ENCODE data around the gene ANGPT4. TPM values are rescaled to one million over a fixed set of nuclear protein-coding genes. Genes with fewer than 3 reads are reported as not detected.

The ANGPT4 gene
- total and polyA plus RNA-seq, 2 of the 8 experiments (the other 6 are each of a cell fraction or from before 2014, with no cell fraction given) = 0.07 to 0.33 TPM

- no CpG with 5 or more reads among the region's 5 CpGs for WGBS, 2 experiments (ENCODE audit: extremely low coverage in 1 of 2, insufficient coverage in 1 of 2, insufficient read length in 1 of 2, insufficient replicate concordance in 2 of 2, low coverage in 1 of 2, low lambda C conversion rate in 2 of 2, missing lambda C conversion rate in 1 of 2)
- CTCF ChIA-PET (ENCODE audit: partially characterized antibody) = interaction anchor here (1.0 to 4.2 kb wide), 8 partner anchors 9 to 70 kb away, joined by 3 to 36 read pairs (median 4); no protein-coding TSS in a partner anchor
- TF ChIP-seq MAFK (IDR thresholded peaks at IDR 0.05; ENCODE audit: low read depth, low read length) (no peak), YY1 (IDR thresholded peaks at IDR 0.05; ENCODE audit: low read depth, low read length) (no peak), BACH1 (IDR thresholded peaks at IDR 0.05; ENCODE audit: low read length) (no peak), HDAC2 (IDR thresholded peaks at IDR 0.05; ENCODE audit: borderline replicate concordance in 1 of 2, low read depth in 2 of 2, low read length in 2 of 2) (no peak), GABPA (IDR thresholded peaks at IDR 0.05; ENCODE audit: borderline replicate concordance, insufficient read depth, low read length) (no peak), ATF2 (IDR thresholded peaks at IDR 0.05; ENCODE audit: low read length) (no peak)
- TF ChIP-seq, protein P1, sequence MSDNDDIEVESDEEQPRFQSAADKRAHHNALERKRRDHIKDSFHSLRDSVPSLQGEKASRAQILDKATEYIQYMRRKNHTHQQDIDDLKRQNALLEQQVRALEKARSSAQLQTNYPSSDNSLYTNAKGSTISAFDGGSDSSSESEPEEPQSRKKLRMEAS (IDR thresholded peaks at IDR 0.05) = no peak
Measured at GRCh38 chr20:916825-917224, 691 bp upstream of the ANGPT4 start.

More at GRCh38 chr20:916825-917224, 691 bp upstream of the ANGPT4 start:
- no peak for DNase-seq (ENCODE audit: low read depth in 1 of 2, low spot score in 2 of 2)
- Histone ChIP-seq H3K23ac (ENCODE audit: insufficient read length) (no peak overlapping the region), H3K27ac (ENCODE audit: low read depth, low read length) (no peak overlapping the region), H2BK15ac (ENCODE audit: low read length) (no peak overlapping the region), H4K8ac (ENCODE audit: extremely low read depth, insufficient read depth, low read length) (no peak overlapping the region; the same call in 1 of the 2 replicates), H2AFZ (ENCODE audit: low read length) (peak overlapping the region; percentile 49; the same call in 1 of the 2 replicates), H3K23me2 (ENCODE audit: low read depth, low read length) (no peaks in the 10 kb centered on the region; the same call in 1 of the 2 replicates), H2AK5ac (ENCODE audit: low read depth, low read length) (no peak overlapping the region), H3K18ac (ENCODE audit: extremely low read depth, low read length) (no peak overlapping the region), H3K79me1 (ENCODE audit: low read depth, low read length) (no peaks in the 10 kb centered on the region), H3K14ac (ENCODE audit: insufficient read length) (no peak overlapping the region), H2BK120ac (replicated peaks; ENCODE audit: low read depth, low read length) (no peak overlapping the region), H3K4me2 (ENCODE audit: insufficient read depth in 1 of 2, low read depth in 2 of 2, low read length in 2 of 2) (peak overlapping the region; percentile 57 to 58; a peak in 2 of 4 replicates), H4K5ac (ENCODE audit: insufficient read length, low read depth, low read length) (no peak overlapping the region), H3K9me3 (ENCODE audit: insufficient read depth in 2 of 2, low read depth in 1 of 2, low read length in 1 of 2) (no peaks in the 10 kb centered on the region), H4K91ac (replicated peaks; ENCODE audit: insufficient read length, low read length) (no peak overlapping the region), H3K27me3 (replicated peaks in 1 of 4; ENCODE audit: control insufficient read depth in 3 of 4, extremely low read depth in 1 of 4, insufficient read depth in 3 of 4, low read length in 3 of 4) (peaks cover 0 to 3% (median 0%) of the 10 kb centered on the region in 4 experiments; a peak in 1 of 7 replicates), H2BK12ac (ENCODE audit: low read depth, low read length) (peak overlapping the region; percentile 50; the same call in 1 of the 2 replicates), H3K4me1 (replicated peaks in 1 of 4; ENCODE audit: control insufficient read depth in 3 of 4, insufficient read depth in 4 of 4, low read length in 3 of 4) (peaks cover 0 to 16% (median 5%) of the 10 kb centered on the region in 4 experiments; a peak in 4 of 7 replicates), H4K20me1 (replicated peaks in 1 of 2; ENCODE audit: control insufficient read depth in 1 of 2, insufficient read depth in 2 of 2, low read length in 2 of 2) (no peaks in the 10 kb centered on the region), H2BK5ac (ENCODE audit: low read depth, low read length) (no peak overlapping the region), H3K9ac (replicated peaks in 1 of 4; ENCODE audit: extremely low read depth in 1 of 4, low read depth in 3 of 4, low read length in 3 of 4) (no peak overlapping the region; a peak in 1 of 7 replicates), H3K79me2 (ENCODE audit: control insufficient read depth in 1 of 2, insufficient read depth in 2 of 2, low read length in 2 of 2) (no peaks in the 10 kb centered on the region), H3K4me3 (ENCODE audit: extremely low read depth in 1 of 4, insufficient read depth in 2 of 4, low read depth in 3 of 4, low read length in 4 of 4) (no peak overlapping the region), H2BK20ac (ENCODE audit: low read length) (no peak overlapping the region), H3K56ac (replicated peaks; ENCODE audit: insufficient read length, low read depth, low read length) (no peak overlapping the region), H3K4ac (replicated peaks; ENCODE audit: insufficient read length, low read depth, low read length) (no peak overlapping the region), H3K36me3 (ENCODE audit: control insufficient read depth in 2 of 4, insufficient read depth in 4 of 4, low read length in 3 of 4) (no peaks in the 10 kb centered on the region)
- no peak for FAIRE-seq
- POLR2A ChIA-PET (ENCODE audit: partially characterized antibody) = interaction anchor here (1.0 kb wide), 1 partner anchor 11 kb away, joined by 3 read pairs; no protein-coding TSS in a partner anchor
